ENCODE data around the gene SULT1A1.
"Not testable (repeated sequence)": the region's sequence is repeated elsewhere in the genome, so short reads cannot be mapped to it uniquely, and the experiment has no call there.

SULT1A1 gene

GRCh38 chr16:28596115-28596630 lies 13.7 kb downstream of the SULT1A1 start:
- peak overlapping the region in 10 of 11 experiments; percentile 76 to 92 (median 83); a peak in 17 of 22 replicates for H3K4me2 ChIP-seq
- H3K27ac ChIP-seq, result peak overlapping the region in 10 of 11 experiments; percentile 12 to 72 (median 60); a peak in 16 of 22 replicates
- no peak for TF ChIP-seq Cebpa-rat (IDR thresholded peaks at IDR 0.05)
- no peaks in the 10 kb centered on the region for H3K27me3 ChIP-seq
- no peaks in the 10 kb centered on the region for H4K20me1 ChIP-seq
- no peaks in the 10 kb centered on the region for H3K9me3 ChIP-seq (replicated peaks in 1 of 11)
- H3K36me3 ChIP-seq, result peaks cover 11 to 22% (median 19%) of the 10 kb centered on the region in 11 experiments; a peak in 21 of 22 replicates
- H3K4me1 ChIP-seq, result peaks cover 20 to 28% (median 24%) of the 10 kb centered on the region in 10 experiments
- peak overlapping the region in 7 of 11 experiments; percentile 5 to 56 (median 42); a peak in 4 of 22 replicates for H3K9ac ChIP-seq
- H3K4me3 ChIP-seq, result no peak overlapping the region; a peak in 1 of 20 replicates

- not testable (repeated sequence) for H3K9me3 ChIP-seq (replicated peaks in 1 of 11); H3K4me2 ChIP-seq; H3K27me3 ChIP-seq; H3K27ac ChIP-seq; H3K4me3 ChIP-seq; H3K9ac ChIP-seq; H4K20me1 ChIP-seq
- Histone ChIP-seq H3K36me3 (peaks cover 18 to 30% (median 27%) of the 10 kb centered on the region in 11 experiments), H3K4me1 (peaks cover 20 to 28% (median 24%) of the 10 kb centered on the region in 10 experiments)
Observed at GRCh38 chr16:28595451-28595850, 14.4 kb downstream of the SULT1A1 start.

GRCh38 chr16:28592979-28593553 lies 16.8 kb downstream of the SULT1A1 start:
- Histone ChIP-seq H3K36me3 (peaks cover 39 to 54% (median 50%) of the 10 kb centered on the region in 11 experiments), H3K4me1 (peaks cover 15 to 22% (median 20%) of the 10 kb centered on the region in 10 experiments), H3K4me3 (no peak overlapping the region), H4K20me1 (peaks cover 0 to 6% (median 0%) of the 10 kb centered on the region in 11 experiments; a peak in 1 of 22 replicates), H3K9ac (no peak overlapping the region), H3K9me3 (replicated peaks in 1 of 11) (no peaks in the 10 kb centered on the region), H3K27me3 (no peaks in the 10 kb centered on the region), H3K4me2 (no peak overlapping the region), H3K27ac (no peak overlapping the region)
- TF ChIP-seq Cebpa-rat (IDR thresholded peaks at IDR 0.05), result no peak

GRCh38 chr16:28592511-28592910 lies 17.3 kb downstream of the SULT1A1 start:
- no peak for TF ChIP-seq Cebpa-rat (IDR thresholded peaks at IDR 0.05)
- Histone ChIP-seq H3K9ac (no peak overlapping the region), H3K4me2 (no peak overlapping the region), H4K20me1 (peaks cover 0 to 6% (median 0%) of the 10 kb centered on the region in 11 experiments; a peak in 1 of 22 replicates), H3K27ac (no peak overlapping the region), H3K9me3 (replicated peaks in 1 of 11) (no peaks in the 10 kb centered on the region), H3K27me3 (no peaks in the 10 kb centered on the region), H3K4me1 (peaks cover 10 to 17% (median 15%) of the 10 kb centered on the region in 10 experiments), H3K36me3 (peaks cover 43 to 59% (median 55%) of the 10 kb centered on the region in 11 experiments), H3K4me3 (no peak overlapping the region)

GRCh38 chr16:28591355-28591754 lies 18.5 kb downstream of the SULT1A1 start:
- H3K27ac ChIP-seq, result peak overlapping the region in 1 of 11 experiments; percentile 18; a peak in 1 of 22 replicates
- H3K4me3 ChIP-seq, result no peak overlapping the region
- no peak overlapping the region for H3K4me2 ChIP-seq
- peaks cover 0 to 10% (median 4%) of the 10 kb centered on the region in 10 experiments; a peak in 18 of 20 replicates for H3K4me1 ChIP-seq
- H3K27me3 ChIP-seq, result no peaks in the 10 kb centered on the region
- H4K20me1 ChIP-seq, result peaks cover 0 to 6% (median 0%) of the 10 kb centered on the region in 11 experiments; a peak in 1 of 22 replicates
- TF ChIP-seq Cebpa-rat (IDR thresholded peaks at IDR 0.05), result no peak
- H3K9ac ChIP-seq, result no peak overlapping the region
- peaks cover 54 to 71% (median 67%) of the 10 kb centered on the region in 11 experiments for H3K36me3 ChIP-seq
- no peaks in the 10 kb centered on the region for H3K9me3 ChIP-seq (replicated peaks in 1 of 11)

- Histone ChIP-seq H3K9ac (no peak overlapping the region), H3K4me3 (no peak overlapping the region), H3K9me3 (replicated peaks in 1 of 11) (no peaks in the 10 kb centered on the region), H3K36me3 (peaks cover 61 to 78% (median 73%) of the 10 kb centered on the region in 11 experiments), H3K27me3 (no peaks in the 10 kb centered on the region), H3K4me1 (peaks cover 0 to 13% (median 0%) of the 10 kb centered on the region in 10 experiments; a peak in 6 of 20 replicates), H4K20me1 (peaks cover 0 to 6% (median 0%) of the 10 kb centered on the region in 11 experiments; a peak in 3 of 22 replicates), H3K27ac (peak overlapping the region in 1 of 11 experiments; percentile 18; a peak in 1 of 22 replicates), H3K4me2 (no peak overlapping the region)
- no peak for TF ChIP-seq Cebpa-rat (IDR thresholded peaks at IDR 0.05)
Observed at GRCh38 chr16:28590384-28591340, 19.2 kb downstream of the SULT1A1 start.

- peaks cover 0 to 8% (median 0%) of the 10 kb centered on the region in 11 experiments; a peak in 3 of 22 replicates for H4K20me1 ChIP-seq
- H3K27me3 ChIP-seq, result no peaks in the 10 kb centered on the region
- no peak overlapping the region for H3K9ac ChIP-seq
- H3K4me3 ChIP-seq, result no peak overlapping the region
- no peak overlapping the region for H3K27ac ChIP-seq
- no peak overlapping the region for H3K4me2 ChIP-seq
- TF ChIP-seq Cebpa-rat (IDR thresholded peaks at IDR 0.05), result no peak
- no peaks in the 10 kb centered on the region for H3K9me3 ChIP-seq (replicated peaks in 1 of 11)
- peaks cover 68 to 85% (median 80%) of the 10 kb centered on the region in 11 experiments for H3K36me3 ChIP-seq
- H3K4me1 ChIP-seq, result peaks cover 0 to 16% (median 0%) of the 10 kb centered on the region in 10 experiments; a peak in 6 of 20 replicates
Observed at GRCh38 chr16:28589930-28590329, 19.9 kb downstream of the SULT1A1 start.

DNA sequence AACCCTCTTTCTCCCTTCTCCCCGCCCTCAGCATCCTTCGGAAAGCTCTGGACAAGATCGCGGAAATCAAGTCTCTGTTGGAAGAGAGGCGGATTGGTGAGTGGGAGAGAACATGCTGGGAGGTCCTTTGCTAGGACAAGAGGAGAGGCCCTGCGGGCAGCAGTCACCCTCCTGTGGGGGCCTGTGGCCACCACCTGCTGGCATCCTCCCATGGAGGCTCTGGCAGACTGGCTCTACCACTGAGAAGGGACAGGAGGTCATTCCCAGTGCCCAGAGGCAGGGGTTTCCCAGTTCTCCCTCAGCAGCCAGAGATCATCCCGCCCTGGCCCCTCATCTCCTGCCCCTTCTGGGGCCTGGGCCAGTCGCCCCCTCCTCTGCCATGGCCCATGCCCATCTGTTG lies 20.8 kb downstream of the SULT1A1 start:
- no peak for TF ChIP-seq Cebpa-rat (IDR thresholded peaks at IDR 0.05)
- peaks cover 74 to 94% (median 88%) of the 10 kb centered on the region in 11 experiments for H3K36me3 ChIP-seq

More for the DNA sequence above, 20.8 kb downstream of the SULT1A1 start:
- Histone ChIP-seq H3K9ac (no peak overlapping the region), H3K4me1 (peaks cover 0 to 16% (median 0%) of the 10 kb centered on the region in 10 experiments; a peak in 6 of 20 replicates), H3K27ac (no peak overlapping the region), H3K9me3 (replicated peaks in 1 of 11) (no peaks in the 10 kb centered on the region), H3K4me3 (no peak overlapping the region), H3K27me3 (no peaks in the 10 kb centered on the region), H4K20me1 (peaks cover 0 to 8% (median 0%) of the 10 kb centered on the region in 11 experiments; a peak in 3 of 22 replicates), H3K4me2 (no peak overlapping the region)
